ENCODE data around the gene KCNK17.
A peak's percentile ranks its signal among the peaks of the same experiment; 100 is the strongest.

Gene KCNK17, protein sequence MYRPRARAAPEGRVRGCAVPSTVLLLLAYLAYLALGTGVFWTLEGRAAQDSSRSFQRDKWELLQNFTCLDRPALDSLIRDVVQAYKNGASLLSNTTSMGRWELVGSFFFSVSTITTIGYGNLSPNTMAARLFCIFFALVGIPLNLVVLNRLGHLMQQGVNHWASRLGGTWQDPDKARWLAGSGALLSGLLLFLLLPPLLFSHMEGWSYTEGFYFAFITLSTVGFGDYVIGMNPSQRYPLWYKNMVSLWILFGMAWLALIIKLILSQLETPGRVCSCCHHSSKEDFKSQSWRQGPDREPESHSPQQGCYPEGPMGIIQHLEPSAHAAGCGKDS

DNA sequence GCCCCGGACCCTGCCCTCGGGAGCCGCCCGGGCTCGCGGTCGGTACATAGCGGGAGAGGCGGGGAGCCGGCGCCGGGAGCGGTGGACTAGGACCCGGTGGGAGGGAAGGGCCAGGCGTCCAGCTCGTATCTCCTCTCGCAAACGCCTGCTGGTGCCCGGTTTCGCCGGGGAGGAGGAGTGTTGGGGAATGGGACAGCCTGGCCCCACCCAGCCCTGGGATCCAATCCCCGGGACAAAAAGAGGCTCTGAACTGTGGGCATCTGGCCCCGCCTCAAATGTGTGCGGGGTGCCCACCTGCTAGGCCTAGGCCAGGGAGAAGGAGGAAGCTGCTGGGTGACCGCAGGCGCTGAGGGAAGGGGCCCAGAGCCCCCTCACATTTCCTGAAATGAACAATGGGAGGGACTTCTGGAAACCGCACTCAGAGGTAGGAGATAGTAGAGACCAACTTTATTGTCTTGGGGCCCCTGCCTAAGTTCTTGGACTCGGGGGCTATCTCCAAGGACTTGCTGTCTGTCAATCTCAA, at the start of gene KCNK17:
TSS of gene KCNK17 (minus strand) at position 147 of the 523 bp plus-strand sequence. CDS start at position 48, 99 bp downstream.
- H3K4me3 ChIP-seq (ENCODE audit: low read depth, low read length), result no peak within 1 kb of the TSS
- DNase-seq (ENCODE audit: low read depth), result no peak

DNA sequence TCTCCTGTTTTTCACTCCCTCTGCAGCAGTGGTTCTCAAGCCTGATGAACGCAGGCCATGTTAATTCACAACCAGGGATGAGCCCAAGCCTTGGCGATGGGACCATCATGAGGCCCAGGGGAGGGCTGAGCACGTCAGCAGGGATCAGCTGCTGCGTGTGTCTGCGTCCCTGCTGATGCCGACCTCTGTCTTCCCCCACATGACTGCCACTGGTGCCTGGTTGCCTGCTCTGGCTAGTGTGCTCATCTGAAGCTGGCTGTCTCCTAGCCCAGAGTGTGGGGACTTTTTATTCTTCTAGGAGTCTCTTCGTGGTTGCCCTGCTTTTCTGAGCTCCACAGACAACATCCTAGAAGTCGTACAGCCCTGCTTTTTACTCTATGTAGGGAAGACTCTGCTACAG, 49.1 kb upstream of the KCNK17 start:
- no peak overlapping the region for H3K4me3 ChIP-seq (ENCODE audit: low read depth, low read length)
- no peak for DNase-seq (ENCODE audit: low read depth)

DNA sequence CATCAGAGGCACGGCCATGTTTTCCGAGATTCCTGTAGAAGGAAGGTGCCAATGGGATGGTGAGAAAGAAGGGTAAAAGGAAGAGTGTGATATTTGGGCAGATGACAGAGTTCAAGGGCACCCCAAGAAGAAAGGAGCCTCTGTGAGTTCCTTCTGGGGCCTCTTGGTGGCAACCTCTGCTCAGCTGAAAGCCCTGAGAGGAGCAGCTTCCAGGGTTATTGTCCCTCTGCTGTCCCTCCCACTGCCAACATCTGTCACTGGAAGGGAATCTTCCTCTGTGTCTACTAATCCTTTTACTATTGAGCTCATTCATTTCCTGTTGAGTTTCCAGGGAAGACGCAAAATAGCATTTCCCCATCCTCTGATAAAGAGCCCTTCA, 48.3 kb upstream of the KCNK17 start:
- no peak for DNase-seq (ENCODE audit: low read depth)
- H3K4me3 ChIP-seq (ENCODE audit: low read depth, low read length), result no peak overlapping the region

DNA sequence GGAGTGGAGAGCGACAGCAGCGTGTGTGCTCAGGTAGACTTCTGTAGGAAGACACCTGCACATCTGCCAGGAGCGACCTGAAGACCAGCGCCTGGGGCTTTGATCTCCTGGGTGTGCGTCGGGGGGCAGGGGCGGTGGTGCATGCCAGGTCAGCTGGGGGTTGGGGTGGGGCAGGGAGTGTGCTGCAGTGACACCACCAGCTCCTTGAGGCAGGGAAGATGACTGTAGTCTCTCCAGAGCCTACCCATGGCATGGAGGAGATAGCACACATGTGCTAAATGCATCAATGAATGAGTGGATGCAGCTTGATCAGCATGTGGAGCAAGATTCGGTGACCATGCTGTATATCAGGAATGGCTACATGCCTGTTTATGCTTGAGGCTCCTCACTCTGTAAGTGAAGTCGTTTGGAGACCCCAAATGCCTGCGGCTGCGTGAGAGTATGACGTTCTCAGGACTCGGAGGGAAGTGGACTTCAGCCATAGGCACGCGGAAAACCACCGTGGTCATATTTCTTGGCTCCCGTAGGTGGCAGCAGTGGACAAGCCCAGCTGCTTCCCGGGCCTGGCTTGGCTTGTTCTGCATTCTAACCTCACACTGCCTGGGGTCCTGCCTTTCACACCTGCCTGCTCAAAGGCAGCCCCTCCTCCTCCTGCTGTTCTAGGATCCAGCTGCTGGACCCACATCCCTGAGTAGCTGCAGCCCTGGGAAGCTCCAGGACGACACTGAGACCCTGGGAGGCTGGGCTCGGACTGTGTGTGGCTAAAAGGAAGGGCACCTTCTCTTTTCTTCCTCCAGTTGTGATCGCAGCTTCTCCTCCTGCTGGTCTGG, 47.7 kb upstream of the KCNK17 start:
- H3K4me3 ChIP-seq (ENCODE audit: low read depth, low read length), result no peak overlapping the region
- DNase-seq (ENCODE audit: low read depth), result peak; percentile 35

DNA sequence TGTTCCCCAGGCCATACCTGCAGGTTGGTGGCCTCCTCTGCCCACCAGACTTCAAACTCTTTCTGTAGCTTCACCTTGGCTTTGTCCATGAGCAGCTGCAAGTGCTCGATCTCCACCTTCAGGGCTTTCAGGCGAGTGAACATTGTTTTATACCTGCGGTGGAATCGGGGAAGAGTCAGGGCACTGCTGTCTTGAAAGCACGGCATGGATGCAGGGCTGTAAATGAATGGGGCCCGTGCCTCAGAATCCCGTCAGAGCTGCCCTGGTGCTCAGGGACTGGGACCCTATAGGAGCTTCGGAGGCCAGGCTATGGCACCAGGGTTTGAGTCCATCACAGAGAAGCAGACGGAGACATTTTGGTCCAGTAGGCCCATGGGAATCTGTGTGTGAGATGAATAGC, 46.2 kb upstream of the KCNK17 start:
- no peak for DNase-seq (ENCODE audit: low read depth)
- no peak overlapping the region for H3K4me3 ChIP-seq (ENCODE audit: low read depth, low read length)

DNA sequence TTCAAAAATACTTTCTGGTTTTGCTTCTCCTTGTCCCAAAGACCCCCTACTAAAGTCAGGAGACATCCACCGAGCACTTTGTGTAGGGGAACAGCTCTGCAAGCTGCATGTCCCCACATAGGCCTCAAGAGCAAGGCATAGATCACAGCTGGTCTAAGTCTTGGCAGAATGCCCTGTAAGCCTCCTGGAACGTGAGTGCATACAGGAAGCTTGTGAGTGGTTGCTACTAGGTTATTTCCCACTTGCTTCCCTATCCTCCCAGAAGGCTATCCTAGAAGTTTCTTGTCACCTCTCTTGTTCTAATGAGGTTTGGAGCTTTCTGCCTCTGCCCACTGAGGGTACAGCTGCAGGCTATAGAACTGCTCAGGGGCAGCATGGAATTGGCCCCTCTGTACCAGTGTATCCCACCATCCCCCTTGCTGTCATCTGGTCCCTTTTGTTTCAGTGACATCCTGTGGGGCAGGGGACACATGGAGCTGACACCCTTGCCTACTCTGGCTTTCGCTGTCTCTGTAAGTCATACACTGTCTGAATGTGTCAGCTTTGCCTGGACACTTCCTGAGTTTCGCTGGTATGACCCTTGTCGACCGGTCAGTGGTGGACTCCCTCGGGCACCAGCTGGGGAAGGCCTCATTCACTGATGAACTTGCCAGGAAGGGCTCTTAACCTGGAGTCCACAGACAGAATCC, 43.9 kb upstream of the KCNK17 start:
- DNase-seq (ENCODE audit: low read depth), result peak; percentile 62
- no peak overlapping the region for H3K4me3 ChIP-seq (ENCODE audit: low read depth, low read length)

DNA sequence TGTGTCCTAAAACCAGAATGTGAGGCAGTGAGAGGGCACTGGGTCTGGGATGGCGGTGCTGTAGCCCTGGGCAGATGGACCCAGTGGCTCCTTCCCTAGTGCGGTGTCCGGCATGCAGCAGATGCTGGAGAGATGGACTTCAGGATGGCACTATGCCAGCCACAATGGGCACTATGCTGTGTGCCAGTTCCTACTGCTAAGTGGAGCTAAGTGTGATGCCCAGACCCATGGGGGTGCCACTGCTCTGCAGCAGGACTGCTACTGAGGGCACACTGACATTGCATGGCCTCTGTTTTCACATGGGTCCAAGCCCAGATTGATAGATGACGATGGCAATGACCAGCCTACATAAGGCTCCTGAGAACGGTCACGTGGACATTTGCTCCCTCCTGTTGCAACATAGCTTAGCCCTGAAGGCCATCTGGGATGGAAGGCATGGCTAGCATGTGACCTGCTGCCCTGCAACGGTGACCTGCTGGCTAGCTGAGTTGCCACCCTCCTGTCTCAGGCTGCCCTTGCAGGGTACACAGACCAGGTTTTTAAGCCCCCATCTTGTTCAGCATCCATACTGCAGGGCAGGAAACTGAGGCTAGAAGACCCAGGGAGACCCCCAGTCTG, 39.6 kb upstream of the KCNK17 start:
- no peak for DNase-seq (ENCODE audit: low read depth)

DNA sequence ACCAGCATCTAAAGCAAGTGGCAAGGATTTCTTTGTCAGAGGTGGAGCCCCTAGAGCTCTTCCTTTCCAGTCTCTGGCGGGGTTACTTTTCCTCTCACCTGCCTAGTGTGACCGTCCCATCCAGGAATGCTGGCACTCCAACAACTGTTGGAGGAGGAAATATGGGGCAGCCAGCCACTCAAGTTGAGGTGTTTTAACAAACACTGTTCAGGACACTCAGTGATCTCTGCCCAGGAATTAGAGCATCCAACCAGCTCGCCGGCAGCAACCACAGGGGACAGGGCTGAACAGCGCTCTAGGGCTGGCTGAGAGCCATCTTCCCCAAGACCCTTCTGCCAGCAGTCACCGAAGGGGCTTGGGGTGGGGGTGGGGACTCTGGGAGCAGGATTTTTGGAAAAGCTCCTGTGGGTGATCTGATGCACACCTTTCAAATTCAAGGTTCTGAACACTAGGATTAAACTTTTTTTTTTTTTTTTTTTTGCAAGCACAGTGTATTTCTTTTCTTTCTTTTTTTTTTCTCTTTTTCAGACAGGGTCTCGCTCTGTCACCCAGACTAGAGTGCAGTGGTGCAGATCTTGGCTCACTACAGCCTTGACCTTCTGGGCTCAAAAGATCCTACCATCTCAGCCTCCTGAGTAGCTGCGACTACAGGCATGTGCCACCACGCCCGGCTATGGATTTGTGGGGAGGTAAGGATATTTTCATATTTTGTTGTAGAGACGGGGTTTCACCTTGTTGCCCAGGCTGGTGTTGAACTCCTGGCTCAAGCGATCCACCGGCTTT, 36.7 kb upstream of the KCNK17 start:
- no peak for DNase-seq (ENCODE audit: low read depth)
- H3K4me3 ChIP-seq (ENCODE audit: low read depth, low read length), result no peak overlapping the region

More for the DNA sequence above, 39.6 kb upstream of the KCNK17 start:
- no peak overlapping the region for H3K4me3 ChIP-seq (ENCODE audit: low read depth, low read length)

DNA sequence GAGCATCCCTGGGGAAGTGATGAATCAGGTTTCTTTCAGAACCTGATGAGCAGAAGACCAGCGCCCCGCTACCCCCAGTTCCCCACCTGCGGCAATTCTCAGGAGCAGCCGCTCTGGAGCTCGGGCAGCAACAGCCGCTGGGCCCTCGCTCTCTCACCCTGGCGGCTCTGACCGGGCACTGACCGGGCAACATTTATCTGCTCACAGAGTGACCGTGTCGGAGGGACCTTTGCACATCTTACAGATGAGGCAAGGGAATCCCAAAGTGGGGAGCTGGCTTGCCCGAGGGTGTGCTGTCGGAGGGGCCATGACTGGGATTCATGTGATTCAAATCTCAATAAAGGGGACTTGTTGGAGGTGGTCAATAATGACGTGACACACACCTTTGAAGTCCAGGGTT, 34.5 kb upstream of the KCNK17 start:
- no peak overlapping the region for H3K4me3 ChIP-seq (ENCODE audit: low read depth, low read length)

DNA sequence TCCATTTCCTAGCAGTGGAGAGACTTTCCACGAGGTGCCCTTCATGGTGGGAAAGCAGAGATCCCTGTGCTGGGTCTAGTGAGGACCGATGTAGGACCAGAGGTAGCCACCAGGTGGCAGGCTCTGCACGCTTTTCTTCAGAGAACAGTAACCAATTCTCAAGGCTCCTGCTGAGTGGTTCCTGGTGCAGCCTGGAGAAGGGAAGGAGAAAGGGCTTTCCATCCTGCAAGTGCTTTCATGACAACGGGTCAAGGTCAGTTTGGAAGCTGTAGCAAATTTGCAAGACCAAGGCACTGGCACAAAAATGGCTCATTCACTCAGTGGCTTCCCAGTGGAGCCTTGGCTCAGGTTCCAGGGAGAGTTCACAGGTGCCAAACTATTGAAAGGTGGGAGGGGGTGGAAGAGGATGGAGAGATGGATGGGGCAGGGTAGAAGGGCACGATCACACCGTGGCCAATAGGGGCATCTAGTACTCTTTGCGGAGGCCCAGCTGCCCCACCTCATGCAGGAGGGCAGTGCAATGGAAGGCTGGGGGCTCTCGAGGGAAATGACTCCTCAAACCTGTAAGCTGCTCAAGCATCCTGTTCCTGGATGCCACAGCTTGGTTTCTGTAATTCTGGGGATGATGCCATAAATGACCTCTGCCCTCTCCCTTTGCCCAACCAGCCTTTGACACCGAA, 33.8 kb upstream of the KCNK17 start:
- DNase-seq (ENCODE audit: low read depth), result no peak
- H3K4me3 ChIP-seq (ENCODE audit: low read depth, low read length), result no peak overlapping the region

More for the DNA sequence above, 34.5 kb upstream of the KCNK17 start:
- no peak for DNase-seq (ENCODE audit: low read depth)

DNA sequence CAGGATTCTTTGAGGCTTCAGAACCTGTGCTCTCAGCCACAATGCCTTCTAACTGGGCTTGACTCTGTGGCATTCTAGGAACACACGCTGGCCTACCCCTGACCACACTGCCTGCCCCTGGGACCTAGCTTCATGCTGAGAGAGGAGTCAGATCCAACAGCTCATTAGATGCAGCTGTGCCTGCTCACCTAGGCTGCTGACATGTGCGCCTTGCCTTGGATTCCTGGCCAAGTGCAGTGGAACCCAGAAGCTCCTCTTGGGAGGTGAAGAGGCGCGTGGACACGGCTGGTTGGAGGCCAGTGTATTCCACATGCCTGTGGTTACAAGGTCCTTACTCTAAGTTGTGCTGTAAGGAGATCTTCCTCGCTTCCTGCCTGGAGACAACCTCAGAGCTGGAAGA, 33.0 kb upstream of the KCNK17 start:
- no peak for DNase-seq (ENCODE audit: low read depth)

DNA sequence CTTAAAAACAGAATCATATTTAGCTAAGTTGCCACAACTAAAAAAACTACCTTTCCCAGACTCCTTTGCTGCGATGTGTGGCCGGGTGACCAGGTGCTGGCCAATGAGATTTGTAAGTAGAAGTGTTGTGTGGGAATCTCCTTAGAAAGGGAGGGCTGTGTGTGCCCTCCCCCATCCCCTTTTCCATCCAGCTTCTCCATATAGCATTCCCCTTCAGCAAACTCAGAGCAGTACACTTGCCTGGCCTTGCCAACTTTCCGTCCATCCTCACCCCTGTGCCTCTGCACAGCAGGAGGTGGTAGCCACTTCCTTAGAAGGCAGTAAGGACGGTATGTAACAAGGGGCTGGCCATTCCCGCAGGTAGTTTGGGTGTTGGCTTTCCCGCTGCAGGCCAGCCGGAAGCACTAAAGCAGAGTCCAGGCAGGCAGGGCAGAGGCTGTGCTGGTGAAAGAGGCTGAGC, 30.6 kb upstream of the KCNK17 start:
- no peak overlapping the region for H3K4me3 ChIP-seq (ENCODE audit: low read depth, low read length)
- no peak for DNase-seq (ENCODE audit: low read depth)

More for the DNA sequence above, 33.0 kb upstream of the KCNK17 start:
- H3K4me3 ChIP-seq (ENCODE audit: low read depth, low read length), result no peak overlapping the region

DNA sequence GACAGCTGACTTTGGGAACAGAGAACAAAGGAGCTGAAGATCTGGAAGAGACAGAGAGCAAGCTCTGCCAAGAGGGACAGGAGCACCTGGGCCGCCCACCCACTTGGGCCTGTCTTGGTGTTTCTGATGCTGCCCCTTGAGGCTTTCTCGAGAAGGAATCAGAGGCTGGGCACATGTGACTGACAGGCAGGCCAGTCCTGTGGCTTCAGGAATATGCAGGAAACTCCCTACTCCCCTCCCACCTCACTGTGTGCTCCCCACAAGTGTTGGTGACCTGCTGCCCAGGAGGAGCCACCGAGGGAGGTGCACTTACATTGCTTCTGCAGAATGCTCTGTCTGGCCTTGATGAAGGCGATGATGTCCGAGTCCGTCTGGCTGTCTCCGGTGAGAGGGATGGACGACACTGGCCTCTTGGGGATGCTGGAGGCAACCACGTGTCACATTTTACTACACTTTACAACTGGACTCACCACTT, 29.2 kb upstream of the KCNK17 start:
- no peak overlapping the region for H3K4me3 ChIP-seq (ENCODE audit: low read depth, low read length)
- DNase-seq (ENCODE audit: low read depth), result no peak

DNA sequence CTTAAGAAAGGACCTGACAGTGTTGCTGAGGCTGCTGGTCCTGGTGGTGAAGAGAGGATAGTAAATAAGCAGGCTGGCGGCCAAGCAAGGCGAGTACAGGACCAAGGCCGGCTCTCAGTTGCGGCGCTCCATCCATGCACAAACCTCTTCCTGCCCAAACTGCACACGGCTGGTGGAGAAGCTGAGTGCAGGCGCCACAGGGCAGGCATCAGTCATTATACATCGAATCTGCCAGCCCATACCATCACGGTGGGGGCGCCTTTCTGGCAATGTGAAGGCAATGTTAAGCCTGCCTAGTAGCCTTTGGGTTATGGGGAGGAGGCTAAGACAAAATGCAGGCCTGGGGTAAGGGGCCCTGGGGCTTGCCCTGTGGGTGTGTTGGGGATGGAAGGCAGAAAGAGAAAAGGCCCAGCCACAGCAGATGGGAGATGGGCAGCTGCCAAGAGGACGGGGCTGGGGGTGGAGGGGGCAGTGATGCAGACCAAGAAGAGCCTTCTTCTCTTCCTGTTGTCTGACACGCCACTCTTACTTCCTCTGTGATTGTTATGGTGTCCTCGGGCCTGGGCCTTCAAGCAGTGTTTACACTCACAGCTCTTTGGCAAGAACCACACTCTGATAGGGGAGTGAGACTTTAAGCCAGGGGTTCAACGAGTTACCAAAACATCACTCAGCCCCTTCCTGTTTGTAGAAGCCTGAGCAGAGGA, 28.6 kb upstream of the KCNK17 start:
- no peak overlapping the region for H3K4me3 ChIP-seq (ENCODE audit: low read depth, low read length)
- DNase-seq (ENCODE audit: low read depth), result no peak

DNA sequence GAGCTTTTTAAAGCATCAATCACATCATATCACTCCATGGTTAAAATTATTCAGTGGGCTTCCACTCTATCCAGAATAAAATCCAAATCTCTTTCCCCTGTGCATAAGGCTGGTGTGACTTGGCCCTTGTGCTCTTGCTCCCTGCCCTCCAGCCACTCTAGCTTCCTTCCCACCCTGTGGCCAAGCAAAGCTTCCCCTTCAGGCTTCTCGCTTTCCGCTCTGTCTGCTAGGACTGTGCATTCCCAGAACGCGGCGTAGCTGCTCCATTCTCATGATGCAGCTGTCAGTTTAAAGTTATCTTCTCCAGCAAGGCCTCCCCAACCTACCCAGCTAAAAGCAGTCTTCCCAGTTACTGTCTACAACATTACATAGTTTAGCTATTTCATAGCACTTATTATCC, 27.7 kb upstream of the KCNK17 start:
- H3K4me3 ChIP-seq (ENCODE audit: low read depth, low read length), result no peak overlapping the region
- DNase-seq (ENCODE audit: low read depth), result no peak

DNA sequence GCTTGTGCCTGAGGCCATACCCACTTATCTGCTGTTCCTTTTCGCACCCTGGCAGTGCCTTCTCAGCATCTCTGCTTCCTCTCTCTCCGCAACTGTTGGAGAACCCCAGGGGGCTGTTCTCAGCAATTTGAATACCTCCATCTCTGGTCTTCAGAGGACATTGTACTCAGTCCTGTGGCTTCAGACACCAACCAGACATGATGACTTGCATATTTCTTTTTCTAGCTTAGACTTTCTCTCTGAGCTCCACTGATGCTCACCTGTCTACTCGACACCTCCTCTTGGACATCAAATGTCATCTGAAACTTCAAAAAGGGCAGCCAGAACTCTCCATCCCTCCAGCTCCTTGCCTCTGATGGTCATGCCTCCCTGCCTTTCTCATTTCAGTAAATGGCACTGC, 27.1 kb upstream of the KCNK17 start:
- H3K4me3 ChIP-seq (ENCODE audit: low read depth, low read length), result no peak overlapping the region
- no peak for DNase-seq (ENCODE audit: low read depth)

DNA sequence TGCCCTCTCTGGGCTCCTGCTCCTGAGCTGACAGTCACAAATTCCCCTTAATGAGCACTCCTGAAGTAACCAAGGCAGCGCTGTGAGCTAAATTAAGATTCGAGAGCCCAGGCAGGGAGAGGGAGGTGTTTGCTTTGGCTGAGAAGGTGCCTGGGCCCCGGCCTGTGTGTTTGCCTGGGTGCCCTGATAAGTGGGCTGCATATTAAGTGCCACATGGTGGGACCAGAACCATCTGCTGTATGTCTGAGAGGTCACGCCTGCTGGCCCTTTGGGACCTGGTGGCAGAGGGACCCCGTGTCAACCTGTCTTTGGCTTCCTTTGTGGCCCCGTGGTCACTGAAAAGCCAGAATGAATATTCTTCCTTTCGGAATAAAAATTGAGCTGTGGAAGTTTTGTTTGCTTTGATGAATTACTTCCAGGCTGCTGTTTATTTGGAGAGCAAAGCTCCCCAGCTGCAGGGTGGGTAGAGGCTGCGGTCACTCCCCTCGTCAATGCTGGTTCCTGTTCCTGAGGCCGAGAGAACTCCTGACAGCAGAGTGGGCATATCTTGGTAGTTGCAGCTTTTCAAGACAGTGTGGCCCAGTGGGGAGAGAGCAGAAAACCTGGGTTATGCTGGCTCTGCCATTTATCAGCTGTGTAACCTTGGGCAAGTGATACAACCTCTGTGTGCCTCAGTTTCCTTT, 25.8 kb upstream of the KCNK17 start:
- no peak for DNase-seq (ENCODE audit: low read depth)

More for the DNA sequence above, 25.8 kb upstream of the KCNK17 start:
- no peak overlapping the region for H3K4me3 ChIP-seq (ENCODE audit: low read depth, low read length)
